Adrenal gland (tissue), 12 donors: Measurements from ENCODE around the gene MAGEF1. TPM values are rescaled to one million over a fixed set of nuclear protein-coding genes. Genes with fewer than 3 reads are reported as not detected.

Experiments used
- DNase-seq, 7 donors: peaks; one replicate each; pipeline ENCODE4 v3.0.0-alpha.2; 2019 to 2020
- H3K27ac ChIP-seq, 5 donors: fragments of 200-600 bp; sonication (generic) in 4 of 5; 1 replicate in 3 of 5; 2 replicates in 2 of 5; pipeline versions ENCODE4 v1.5.1 to v1.8.0; 2016 to 2020; ENCODE audit warnings: mild to moderate bottlenecking in 1 of 5
- H3K27me3 ChIP-seq: fragments of 200-600 bp; 2 replicates; pipeline ENCODE4 v1.8.0; 2021
- H3K36me3 ChIP-seq, 2 donors: fragments of 200-600 bp; replicated peaks in 1 of 2; 1 replicate in 1 of 2; 2 replicates in 1 of 2; pipeline versions ENCODE4 v1.5.1 to v1.8.0; 2018 to 2022
- H3K4me1 ChIP-seq, 2 donors: fragments of 200-600 bp; replicated peaks in 1 of 2; 1 replicate in 1 of 2; 2 replicates in 1 of 2; pipeline versions ENCODE4 v1.5.1 to v1.8.0; 2018 to 2021
- H3K4me3 ChIP-seq, 4 donors: fragments of 200-600 bp; sonication (generic) in 3 of 4; one replicate each; pipeline ENCODE4 v1.5.1; 2016 to 2018
- H3K9me3 ChIP-seq, 3 donors: fragments of 200-600 bp; sonication (generic) in 1 of 3; replicated peaks in 1 of 3; 1 replicate in 2 of 3; 2 replicates in 1 of 3; pipeline versions ENCODE4 v1.5.1 to v1.8.0; 2016 to 2021
- POLR2A ChIP-seq, 2 donors: fragments of 450-650 bp; IDR thresholded peaks; one replicate each; pipeline ENCODE4 v1.6.1; 2017; ENCODE audit warnings: antibody characterized with exemption in 2 of 2, mild to moderate bottlenecking in 2 of 2, moderate library complexity in 1 of 2
- WGBS, 4 donors: extraction: QIAGEN DNeasy Blood & Tissue Kit in 2 of 4; methylation state at CpG; one replicate each; pipeline versions ENCODE4 v1.1.5 to v1.1.7; 2013 to 2017; 5-methylcytosine and 5-hydroxymethylcytosine counted together
- intact Hi-C, 2 donors: fragments of 100-400 bp; cut with DNase I; formaldehyde crosslinking; loops; one replicate each; pipeline versions ENCODE4 v1.14.1 to v1.15.0; 2022 to 2023
- polyA plus RNA-seq, 3 donors: library from polyadenylated mRNA; stranded (reverse); fragments of 200-250 nt in 2 of 3; fragments of 350-450 nt in 1 of 3; fragmentation: Illumina TruSeq in 1 of 3; extraction: RNeasy Lipid Tissue Mini Kit (QIAGEN cat#74804) in 1 of 3; gene quantifications; one replicate each; pipeline ENCODE4 v1.2.3, GENCODE V29; 2013 to 2014
- total RNA-seq, 9 donors: library from RNA; depleted of rRNA in 4 of 9; stranded (reverse); fragments of >200 nt in 4 of 9; fragments of 120-200 nt in 1 of 9; fragmentation: NEBNext Ultra II Directional in 1 of 9; extraction: Animal tissue kit (Norgen Biotek cat#: 25700) in 1 of 9; gene quantifications; one replicate each; pipeline versions ENCODE4 v1.1.0 to v1.2.4, GENCODE V29; 2013 to 2023
- TF ChIP-seq, protein P1 (sequence below), 6 experiments: fragments of 450-650 bp in 4 of 6; fragments of 200-600 bp in 2 of 6; sonication (generic) in 1 of 6; IDR thresholded peaks; 1 replicate in 5 of 6; 2 replicates in 1 of 6; pipeline versions ENCODE4 v1.5.1 to v1.8.0; 2016 to 2021; ENCODE audit warnings: antibody characterized with exemption in 6 of 6, mild to moderate bottlenecking in 2 of 6, moderate library complexity in 1 of 6
- donor health status: healthy with polysubstance abuse.
- donor health status: Bipolar disorder and iron deficiency.
- donor health status: DM: yes; HTN: yes; CAD: no.
- donor health status: DM: no; HTN: no; CAD: no.
- donor health status: DM: no; HTN: no; CAD: no.
- donor health status: DM: yes; HTN: yes; CAD: no.

Gene MAGEF1
- total and polyA plus RNA-seq, 12 donors, result 22.1 to 69.1 (median 36.3) TPM

DNA sequence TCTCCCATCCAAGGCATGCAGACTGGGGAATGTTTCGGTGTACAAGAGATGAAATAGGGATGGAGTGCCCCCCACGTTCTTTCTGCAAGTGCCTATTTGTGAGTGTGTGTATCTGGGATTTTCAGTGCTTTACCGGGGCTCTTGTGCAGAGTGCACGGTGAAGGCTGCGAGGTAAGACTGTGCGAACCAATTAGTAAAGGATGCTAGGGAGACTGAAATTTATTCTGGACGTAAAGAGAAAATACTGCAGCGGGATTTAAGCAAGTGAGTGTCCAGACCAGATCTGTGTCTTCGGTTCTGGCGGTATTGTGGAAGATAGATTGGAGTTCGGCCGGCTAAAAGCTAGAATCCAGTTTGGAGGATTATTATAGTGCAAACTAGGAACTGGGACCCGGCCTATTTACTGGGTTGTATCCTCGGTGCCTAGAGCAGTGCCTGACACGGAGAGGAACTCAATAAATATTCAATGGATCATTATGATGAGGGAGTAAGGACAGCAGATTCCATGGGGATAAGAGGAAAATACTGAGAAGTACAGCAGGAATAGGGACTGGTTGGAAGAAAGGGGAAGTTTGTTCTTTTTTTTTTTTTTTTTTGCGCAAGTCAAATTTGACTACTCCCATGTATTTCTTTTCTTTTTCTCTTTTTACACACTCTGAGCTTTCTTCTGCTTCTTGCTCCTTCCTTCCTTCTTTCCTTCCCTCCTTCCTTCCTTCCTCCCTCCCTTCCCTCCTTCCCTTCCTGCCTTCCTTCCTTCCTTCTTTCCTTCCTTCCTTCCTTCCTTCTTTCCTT lies 580 bp upstream of the MAGEF1 start:
- H3K27me3 ChIP-seq, result no peaks in the 10 kb centered on the region
- H3K9me3 ChIP-seq, result no peaks in the 10 kb centered on the region
- intact Hi-C loops, result no loop called here
- H3K4me3 ChIP-seq, result peak overlapping the region in 2 of 4 donors; percentile 74 to 86
- peaks cover 8 to 23% of the 10 kb centered on the region in 2 donors for H3K4me1 ChIP-seq
- TF ChIP-seq POLR2A (IDR thresholded peaks at IDR 0.05), result no peak
- TF ChIP-seq, protein P1, sequence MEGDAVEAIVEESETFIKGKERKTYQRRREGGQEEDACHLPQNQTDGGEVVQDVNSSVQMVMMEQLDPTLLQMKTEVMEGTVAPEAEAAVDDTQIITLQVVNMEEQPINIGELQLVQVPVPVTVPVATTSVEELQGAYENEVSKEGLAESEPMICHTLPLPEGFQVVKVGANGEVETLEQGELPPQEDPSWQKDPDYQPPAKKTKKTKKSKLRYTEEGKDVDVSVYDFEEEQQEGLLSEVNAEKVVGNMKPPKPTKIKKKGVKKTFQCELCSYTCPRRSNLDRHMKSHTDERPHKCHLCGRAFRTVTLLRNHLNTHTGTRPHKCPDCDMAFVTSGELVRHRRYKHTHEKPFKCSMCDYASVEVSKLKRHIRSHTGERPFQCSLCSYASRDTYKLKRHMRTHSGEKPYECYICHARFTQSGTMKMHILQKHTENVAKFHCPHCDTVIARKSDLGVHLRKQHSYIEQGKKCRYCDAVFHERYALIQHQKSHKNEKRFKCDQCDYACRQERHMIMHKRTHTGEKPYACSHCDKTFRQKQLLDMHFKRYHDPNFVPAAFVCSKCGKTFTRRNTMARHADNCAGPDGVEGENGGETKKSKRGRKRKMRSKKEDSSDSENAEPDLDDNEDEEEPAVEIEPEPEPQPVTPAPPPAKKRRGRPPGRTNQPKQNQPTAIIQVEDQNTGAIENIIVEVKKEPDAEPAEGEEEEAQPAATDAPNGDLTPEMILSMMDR (IDR thresholded peaks at IDR 0.05), result peak in 1 of 6 experiments; percentile 1
- peaks cover 0 to 3% of the 10 kb centered on the region in 2 donors for H3K36me3 ChIP-seq
- peak in 1 of 7 donors; percentile 13 for DNase-seq
- 5 to 9% (median 7%) methylated on average over 16 of the region's 16 CpGs for WGBS, 4 donors
- H3K27ac ChIP-seq, result peak overlapping the region in 4 of 5 donors; percentile 73 to 93 (median 92)

DNA sequence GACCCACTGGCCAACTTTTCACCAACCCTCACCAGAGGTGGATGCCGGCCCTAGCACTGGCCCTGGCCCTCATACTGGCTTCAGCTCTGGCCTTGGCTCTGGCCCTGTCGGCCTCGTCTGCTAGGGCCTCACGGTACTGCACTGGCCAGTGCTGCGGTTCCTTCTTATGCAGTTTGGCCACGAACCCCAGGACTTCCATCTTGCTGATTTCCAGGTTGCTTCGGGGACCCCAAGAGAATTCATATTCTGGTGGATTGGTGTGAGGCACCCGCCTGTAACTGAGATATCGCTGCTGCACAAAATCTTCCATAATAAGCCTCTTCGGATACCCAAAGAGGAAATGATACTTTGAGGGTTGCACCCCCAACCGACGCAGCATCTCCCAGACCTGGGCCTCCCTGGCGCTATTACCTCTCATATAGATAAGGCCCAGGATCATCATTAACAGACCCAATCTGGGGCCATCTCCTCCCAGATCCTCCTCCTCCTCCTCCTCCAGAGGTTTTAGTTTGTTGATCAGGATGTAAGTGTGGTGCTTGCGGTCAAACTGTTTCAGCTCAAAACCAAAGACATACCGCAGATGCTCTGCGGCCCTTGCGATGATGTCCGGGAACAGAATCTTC lies 883 bp downstream of the MAGEF1 start:
- peaks cover 0 to 3% of the 10 kb centered on the region in 2 donors for H3K36me3 ChIP-seq
- intact Hi-C loops, result no loop called here
- no peaks in the 10 kb centered on the region for H3K9me3 ChIP-seq
- 7 to 13% (median 9%) methylated on average over 14 to 18 of the region's 18 CpGs for WGBS, 4 donors
- no peaks in the 10 kb centered on the region for H3K27me3 ChIP-seq
- TF ChIP-seq, protein P1 (IDR thresholded peaks at IDR 0.05), result no peak
- no peak for TF ChIP-seq POLR2A (IDR thresholded peaks at IDR 0.05)
- DNase-seq, result peak in 2 of 7 donors; percentile 24 to 27
- peak overlapping the region in 4 of 5 donors; percentile 73 to 93 (median 92) for H3K27ac ChIP-seq
- peak overlapping the region; percentile 26 to 86 (median 79) for H3K4me3 ChIP-seq
- peaks cover 8 to 22% of the 10 kb centered on the region in 2 donors for H3K4me1 ChIP-seq

DNA sequence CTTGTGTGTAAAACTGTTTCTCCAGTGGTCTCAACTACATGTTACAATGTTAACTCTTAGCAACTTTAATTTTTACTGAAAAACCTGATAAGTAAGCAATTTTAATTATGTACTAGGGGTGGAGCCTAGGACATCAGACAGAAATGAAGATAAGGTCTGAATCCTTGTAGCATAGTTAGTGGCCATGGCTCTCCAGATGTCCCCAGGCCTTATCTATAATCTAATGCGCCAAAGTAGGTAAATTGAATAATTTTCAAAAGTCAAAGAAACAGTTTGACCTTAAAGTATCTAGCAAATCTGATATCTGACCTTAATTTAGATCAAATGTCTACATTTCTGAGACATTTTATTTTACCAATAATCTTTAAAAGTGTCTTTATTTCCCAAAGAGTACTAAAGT lies 8.2 kb downstream of the MAGEF1 start:
- TF ChIP-seq, protein P1 (IDR thresholded peaks at IDR 0.05), result no peak
- TF ChIP-seq POLR2A (IDR thresholded peaks at IDR 0.05), result no peak
- no peak for DNase-seq
- Histone ChIP-seq H3K27me3 (no peaks in the 10 kb centered on the region), H3K4me1 (no peaks in the 10 kb centered on the region), H3K36me3 (no peaks in the 10 kb centered on the region), H3K27ac (no peak overlapping the region), H3K9me3 (no peaks in the 10 kb centered on the region), H3K4me3 (no peak overlapping the region)
- 94 to 100% (median 97%) methylated on average over 1 of the region's 1 CpG for WGBS, 4 donors
- intact Hi-C loops, result no loop called here

- intact Hi-C loops, result no loop called here
- no peak for DNase-seq
- Histone ChIP-seq H3K4me1 (no peaks in the 10 kb centered on the region), H3K4me3 (no peak overlapping the region), H3K36me3 (no peaks in the 10 kb centered on the region), H3K27ac (no peak overlapping the region), H3K9me3 (no peaks in the 10 kb centered on the region), H3K27me3 (no peaks in the 10 kb centered on the region)
- 93 to 98% (median 96%) methylated on average over 2 of the region's 2 CpGs for WGBS, 4 donors
- TF ChIP-seq POLR2A (IDR thresholded peaks at IDR 0.05), result no peak
- TF ChIP-seq, protein P1 (IDR thresholded peaks at IDR 0.05), result no peak
Measured at GRCh38 chr3:184700759-184701158, 11.1 kb downstream of the MAGEF1 start.
